SU-DHL-6 (cell line): ENCODE results near the gene DLX6.

Experiments used
- H2AFZ ChIP-seq: fragments of 200-600 bp; sonication (generic); 2 replicates; pipeline ENCODE4 v1.6.1; 2014; ENCODE audit warnings: low read depth, mild to moderate bottlenecking, moderate library complexity, mixed read lengths, antibody characterized with exemption, low read length; ENCODE audit not compliant: severe bottlenecking
- H3F3A ChIP-seq: fragments of 200-600 bp; shearing (Covaris generic); 2 replicates; pipeline ENCODE4 v1.6.0; 2016; ENCODE audit warnings: antibody characterized with exemption, mild to moderate bottlenecking; ENCODE audit not compliant: insufficient read depth
- H3K27ac ChIP-seq: fragments of 200-600 bp; sonication (generic); 2 replicates; pipeline ENCODE4 v1.5.1; 2016; ENCODE audit warnings: low read depth, mild to moderate bottlenecking, low read length, moderate library complexity, mixed read lengths
- H3K27me3 ChIP-seq: fragments of 200-600 bp; sonication (generic), shearing (Covaris generic); 2 replicates; pipeline ENCODE4 v1.6.0; 2014; ENCODE audit warnings: mild to moderate bottlenecking, low read length
- H3K36me3 ChIP-seq: fragments of 200-600 bp; sonication (generic); 2 replicates; pipeline ENCODE4 v1.6.1; 2014; ENCODE audit warnings: mild to moderate bottlenecking, low read length, mixed read lengths
- H3K4me2 ChIP-seq: fragments of 300-600, 200-600 bp; shearing (Covaris generic), sonication (generic); 2 replicates; pipeline ENCODE4 v1.6.0; 2014; ENCODE audit warnings: low read length, low read depth, mild to moderate bottlenecking; ENCODE audit not compliant: poor library complexity, severe bottlenecking
- H3K4me3 ChIP-seq: fragments of 200-600 bp; sonication (generic); 2 replicates; pipeline ENCODE4 v1.5.1; 2014; ENCODE audit warnings: antibody characterized with exemption, low read length, mild to moderate bottlenecking, mixed read lengths; ENCODE audit not compliant: insufficient read depth, poor library complexity, severe bottlenecking
- H3K79me2 ChIP-seq: fragments of 200-600 bp; sonication (generic); 2 replicates; pipeline ENCODE4 v1.6.1; 2014; ENCODE audit warnings: mild to moderate bottlenecking, low read length, moderate library complexity; ENCODE audit not compliant: insufficient read depth
- H3K9ac ChIP-seq: fragments of 200-600 bp; sonication (generic); 2 replicates; pipeline ENCODE4 v1.7.0; 2014; ENCODE audit warnings: mild to moderate bottlenecking, low read length
- H3K9me2 ChIP-seq: fragments of 200-600 bp; sonication (generic); replicated peaks from 2 replicates; pipeline ENCODE4 v1.6.1; 2014; ENCODE audit warnings: low read length; ENCODE audit not compliant: insufficient read depth
- H3K9me3 ChIP-seq: fragments of 200-600 bp; sonication (generic); 2 replicates; pipeline ENCODE4 v1.6.1; 2014; ENCODE audit warnings: low read length, mixed read lengths; ENCODE audit not compliant: insufficient read depth
- H4K20me1 ChIP-seq: fragments of 200-600 bp; sonication (generic); 2 replicates; pipeline ENCODE4 v1.6.1; 2014; ENCODE audit warnings: low read depth, mild to moderate bottlenecking, antibody characterized with exemption, low read length, moderate library complexity, mixed read lengths
- EZH2phosphoT487 ChIP-seq: fragments of 200-600 bp; sonication (generic), shearing (Covaris generic); conservative IDR thresholded peaks from 2 replicates; pipeline ENCODE4 v1.6.1; 2018; ENCODE audit warnings: mild to moderate bottlenecking, antibody characterized with exemption, low read length, moderate library complexity, mixed read lengths
- TF ChIP-seq, protein P1 (sequence below): fragments of 200-600 bp; sonication (generic); IDR thresholded peaks from one replicate; pipeline ENCODE4 v1.5.1; 2017; ENCODE audit warnings: antibody characterized with exemption, mild to moderate bottlenecking, low read length, moderate library complexity; ENCODE audit not compliant: insufficient read depth, poor library complexity, severe bottlenecking

The DLX6 gene

DNA sequence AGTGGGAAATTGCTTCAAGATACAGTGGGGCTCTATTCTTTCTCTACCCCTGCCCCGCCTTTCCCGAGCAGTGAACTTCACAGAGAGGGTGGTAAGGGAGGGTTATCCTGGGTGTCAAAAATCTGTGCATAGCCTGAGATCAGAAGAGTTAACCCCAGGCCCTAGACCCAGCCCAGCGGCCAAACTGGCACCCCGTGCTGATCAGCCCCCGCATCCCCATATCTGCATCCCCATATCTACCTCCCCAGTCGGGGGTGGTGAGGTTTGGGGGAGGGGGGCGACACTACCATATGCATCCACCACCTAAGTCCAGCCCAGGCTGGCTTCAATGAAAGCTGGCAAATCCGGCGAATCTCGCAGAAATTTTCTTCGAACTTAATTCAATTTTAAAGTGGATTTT is 7.0 kb upstream of the DLX6 start:
- Histone ChIP-seq H3F3A (no peaks in the 10 kb centered on the region), H3K4me3 (no peak overlapping the region), H4K20me1 (no peaks in the 10 kb centered on the region)

DNA sequence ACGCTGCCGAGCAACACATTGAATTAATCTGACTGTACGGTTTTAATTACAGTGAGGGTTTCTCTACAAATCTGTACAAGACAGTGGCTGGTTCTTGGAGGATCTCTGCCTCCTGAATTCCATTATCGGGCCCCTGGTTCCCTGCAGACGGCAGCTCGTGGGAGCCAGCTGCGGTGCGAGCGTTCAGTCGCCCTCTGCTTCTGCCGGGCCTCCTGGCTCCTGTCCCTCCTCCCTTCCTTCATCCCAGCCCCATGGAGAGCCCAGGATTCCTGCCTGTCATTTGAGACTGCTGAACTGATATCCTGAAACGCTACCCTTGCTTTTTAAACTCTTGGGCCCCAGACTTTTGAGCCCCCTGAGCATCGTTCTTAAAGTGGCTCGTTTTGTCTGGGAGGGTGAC is 6.6 kb upstream of the DLX6 start:
- Histone ChIP-seq H2AFZ (no peak overlapping the region), H3K9me3 (no peaks in the 10 kb centered on the region), H3K36me3 (no peaks in the 10 kb centered on the region), H3K9ac (no peak overlapping the region), H3K27ac (no peak overlapping the region), H3K4me2 (no peak overlapping the region), H3F3A (no peaks in the 10 kb centered on the region), H3K9me2 (no peaks in the 10 kb centered on the region), H3K79me2 (no peaks in the 10 kb centered on the region), H3K27me3 (no peaks in the 10 kb centered on the region), H3K4me3 (no peak overlapping the region), H4K20me1 (no peaks in the 10 kb centered on the region)
- TF ChIP-seq, protein P1, sequence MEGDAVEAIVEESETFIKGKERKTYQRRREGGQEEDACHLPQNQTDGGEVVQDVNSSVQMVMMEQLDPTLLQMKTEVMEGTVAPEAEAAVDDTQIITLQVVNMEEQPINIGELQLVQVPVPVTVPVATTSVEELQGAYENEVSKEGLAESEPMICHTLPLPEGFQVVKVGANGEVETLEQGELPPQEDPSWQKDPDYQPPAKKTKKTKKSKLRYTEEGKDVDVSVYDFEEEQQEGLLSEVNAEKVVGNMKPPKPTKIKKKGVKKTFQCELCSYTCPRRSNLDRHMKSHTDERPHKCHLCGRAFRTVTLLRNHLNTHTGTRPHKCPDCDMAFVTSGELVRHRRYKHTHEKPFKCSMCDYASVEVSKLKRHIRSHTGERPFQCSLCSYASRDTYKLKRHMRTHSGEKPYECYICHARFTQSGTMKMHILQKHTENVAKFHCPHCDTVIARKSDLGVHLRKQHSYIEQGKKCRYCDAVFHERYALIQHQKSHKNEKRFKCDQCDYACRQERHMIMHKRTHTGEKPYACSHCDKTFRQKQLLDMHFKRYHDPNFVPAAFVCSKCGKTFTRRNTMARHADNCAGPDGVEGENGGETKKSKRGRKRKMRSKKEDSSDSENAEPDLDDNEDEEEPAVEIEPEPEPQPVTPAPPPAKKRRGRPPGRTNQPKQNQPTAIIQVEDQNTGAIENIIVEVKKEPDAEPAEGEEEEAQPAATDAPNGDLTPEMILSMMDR: no peak
- TF ChIP-seq EZH2phosphoT487: no peak

More for the DNA sequence above, 7.0 kb upstream of the DLX6 start:
- Histone ChIP-seq H3K79me2 (no peaks in the 10 kb centered on the region), H3K9me3 (no peaks in the 10 kb centered on the region), H2AFZ (no peak overlapping the region), H3K36me3 (no peaks in the 10 kb centered on the region), H3K9ac (no peak overlapping the region), H3K4me2 (no peak overlapping the region), H3K27ac (no peak overlapping the region), H3K27me3 (no peaks in the 10 kb centered on the region), H3K9me2 (no peaks in the 10 kb centered on the region)
- no peak for TF ChIP-seq EZH2phosphoT487
- TF ChIP-seq, protein P1: no peak

DNA sequence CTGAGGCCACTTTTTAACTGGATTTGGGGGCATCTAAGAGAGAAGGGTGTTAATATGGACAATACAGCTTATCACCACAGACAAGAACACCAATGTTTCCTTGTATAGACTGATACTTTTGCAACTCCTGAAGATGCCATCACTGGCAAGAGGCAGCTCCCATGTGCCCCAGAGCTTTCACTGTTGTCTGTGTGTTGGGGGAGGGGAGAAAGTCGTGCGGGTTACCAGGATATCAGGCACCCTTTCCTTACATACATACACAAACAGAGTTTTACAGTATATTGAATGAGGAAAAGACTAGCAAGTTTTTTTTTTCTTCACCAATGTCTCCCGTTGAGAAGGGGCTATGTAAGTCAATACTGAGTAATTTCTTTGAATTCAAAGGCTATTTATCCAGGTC is 4.1 kb upstream of the DLX6 start:
- no peaks in the 10 kb centered on the region for H3K79me2 ChIP-seq
- H3K9me2 ChIP-seq: no peaks in the 10 kb centered on the region
- no peaks in the 10 kb centered on the region for H4K20me1 ChIP-seq
- no peak for TF ChIP-seq EZH2phosphoT487
- TF ChIP-seq, protein P1: no peak
- no peak overlapping the region for H3K4me2 ChIP-seq
- H3K4me3 ChIP-seq: no peak overlapping the region
- no peaks in the 10 kb centered on the region for H3K27me3 ChIP-seq
- H2AFZ ChIP-seq: no peak overlapping the region
- no peaks in the 10 kb centered on the region for H3K9me3 ChIP-seq
- no peaks in the 10 kb centered on the region for H3F3A ChIP-seq
- no peak overlapping the region for H3K9ac ChIP-seq
- no peak overlapping the region for H3K27ac ChIP-seq
- H3K36me3 ChIP-seq: no peaks in the 10 kb centered on the region
